Endothelial cell of umbilical vein (primary cell): ENCODE data around the gene TSPAN9.

ENCODE experiments used
- CTCF ChIP-seq, 2 donors: IDR thresholded peaks; 1 replicate in 1 of 2; 2 replicates in 1 of 2; pipeline ENCODE4 v1.5.1; 2011; ENCODE audit warnings: low read length in 2 of 2, mild to moderate bottlenecking in 2 of 2, moderate library complexity in 2 of 2, control low read depth in 1 of 2, inconsistent platforms in 1 of 2, low read depth in 1 of 2; ENCODE audit not compliant: insufficient read depth in 1 of 2; ENCODE audit errors: extremely low read depth in 1 of 2
- EZH2 ChIP-seq: IDR thresholded peaks from 2 replicates; pipeline ENCODE4 v1.6.1; 2012; ENCODE audit warnings: borderline replicate concordance, low read depth, mild to moderate bottlenecking, moderate library complexity, low read length, inconsistent platforms; ENCODE audit not compliant: severe bottlenecking
- FOS ChIP-seq: IDR thresholded peaks from 2 replicates; pipeline ENCODE4 v1.6.1; 2011; ENCODE audit warnings: mild to moderate bottlenecking, low read length, moderate library complexity, borderline replicate concordance; ENCODE audit not compliant: insufficient read depth
- MAX ChIP-seq: IDR thresholded peaks from 2 replicates; pipeline ENCODE4 v1.6.1; 2011; ENCODE audit not compliant: insufficient read depth, insufficient read length
- MYC ChIP-seq: IDR thresholded peaks from one replicate; pipeline ENCODE4 v1.6.1; 2011; ENCODE audit warnings: mild to moderate bottlenecking, low read depth, low read length
- POLR2A ChIP-seq: IDR thresholded peaks from 2 replicates; pipeline ENCODE4 v1.6.1; 2012; ENCODE audit warnings: low read depth, mild to moderate bottlenecking, control low read depth, low read length
- POLR2AphosphoS5 ChIP-seq: IDR thresholded peaks from 2 replicates; pipeline ENCODE4 v1.6.1; 2012; ENCODE audit warnings: low read depth, mild to moderate bottlenecking, control low read depth, low read length, moderate library complexity; ENCODE audit not compliant: insufficient read depth

GRCh38 chr12:3055704-3056467, 21.3 kb upstream of the TSPAN9 start:
- TF ChIP-seq MYC: no peak
- TF ChIP-seq CTCF (IDR thresholded peaks at IDR 0.05; ENCODE audit: extremely low read depth in 1 of 2, insufficient read depth in 1 of 2, low read depth in 1 of 2, low read length in 2 of 2): no peak
- no peak for TF ChIP-seq POLR2A
- TF ChIP-seq POLR2AphosphoS5: no peak
- no peak for TF ChIP-seq FOS
- TF ChIP-seq EZH2: no peak
- no peak for TF ChIP-seq MAX
